Hepatocyte (in vitro differentiated cells): ENCODE data around the gene ANAPC10. TPM values are rescaled to one million over a fixed set of nuclear protein-coding genes. Genes with fewer than 3 reads are reported as not detected.

Source experiments
- DNase-seq: peaks from one replicate; pipeline ENCODE4 v3.0.0-alpha.2; 2016; ENCODE audit warnings: low spot score
- H2AFZ ChIP-seq: fragments of 200-600 bp; sonication (generic); 2 replicates; pipeline ENCODE4 v1.6.0; 2016; ENCODE audit warnings: antibody characterized with exemption, mild to moderate bottlenecking
- H3K27ac ChIP-seq: fragments of 200-600 bp; sonication (generic); 2 replicates; pipeline ENCODE4 v1.5.1; 2016; ENCODE audit warnings: mild to moderate bottlenecking
- H3K27me3 ChIP-seq: fragments of 200-600 bp; sonication (generic); 2 replicates; pipeline ENCODE4 v1.6.1; 2016
- H3K36me3 ChIP-seq: fragments of 200-600 bp; sonication (generic); replicated peaks from 2 replicates; pipeline ENCODE4 v1.5.1; 2016; ENCODE audit warnings: low read depth; ENCODE audit not compliant: insufficient read depth
- H3K4me1 ChIP-seq: fragments of 200-600 bp; sonication (generic); 2 replicates; pipeline ENCODE4 v1.5.1; 2016; ENCODE audit warnings: mild to moderate bottlenecking, moderate library complexity; ENCODE audit not compliant: insufficient read depth
- H3K4me2 ChIP-seq: fragments of 200-600 bp; sonication (generic); 2 replicates; pipeline ENCODE4 v1.6.0; 2016
- H3K4me3 ChIP-seq: fragments of 200-600 bp; sonication (generic); 2 replicates; pipeline ENCODE4 v1.5.1; 2016; ENCODE audit warnings: mild to moderate bottlenecking
- H3K79me2 ChIP-seq: fragments of 200-600 bp; sonication (generic); 2 replicates; pipeline ENCODE4 v1.6.0; 2017; ENCODE audit warnings: mild to moderate bottlenecking
- H3K9me2 ChIP-seq: fragments of 200-600 bp; sonication (generic); replicated peaks from 2 replicates; pipeline ENCODE4 v1.6.0; 2017; ENCODE audit warnings: mild to moderate bottlenecking; ENCODE audit not compliant: insufficient read depth
- H3K9me3 ChIP-seq: fragments of 200-600 bp; sonication (generic); 2 replicates; pipeline ENCODE4 v1.5.1; 2016; ENCODE audit warnings: low read depth, mild to moderate bottlenecking
- H4K20me1 ChIP-seq: fragments of 200-600 bp; sonication (generic); 2 replicates; pipeline ENCODE4 v1.6.0; 2016; ENCODE audit warnings: mild to moderate bottlenecking; ENCODE audit not compliant: insufficient read depth, poor library complexity, severe bottlenecking
- CTCF ChIP-seq: fragments of 200-600 bp; sonication (generic); IDR thresholded peaks from 2 replicates; pipeline ENCODE4 v1.5.1; 2016; ENCODE audit warnings: antibody characterized with exemption, mild to moderate bottlenecking; ENCODE audit not compliant: poor library complexity
- EZH2 ChIP-seq: fragments of 200-600 bp; sonication (generic); IDR thresholded peaks from 2 replicates; pipeline ENCODE4 v1.6.1; 2016; ENCODE audit warnings: antibody characterized with exemption, mild to moderate bottlenecking, borderline replicate concordance
- EZH2phosphoT487 ChIP-seq: fragments of 200-600 bp; sonication (generic); IDR thresholded peaks from one replicate; pipeline ENCODE4 v1.6.1; 2018; ENCODE audit warnings: antibody characterized with exemption, mild to moderate bottlenecking, low read depth, moderate library complexity; ENCODE audit not compliant: unreplicated experiment, severe bottlenecking
- WGBS: methylation state at CpG from one replicate; pipeline ENCODE4 v1.1.6; 2016; ENCODE audit warnings: low lambda C conversion rate; ENCODE audit errors: missing lambda C conversion rate; 5-methylcytosine and 5-hydroxymethylcytosine counted together
- polyA plus RNA-seq: library from polyadenylated mRNA; unstranded; fragments of >200 nt; fragmentation: Nextera tagmentation; extraction: Ambion mirVana; gene quantifications from 2 replicates; pipeline ENCODE4 v1.2.1, GENCODE V29; 2016
- total RNA-seq: library from RNA; depleted of rRNA; stranded (reverse); fragments of >200 nt; gene quantifications from 2 replicates; pipeline ENCODE4 v1.2.3, GENCODE V29; 2014

Gene ANAPC10
- total and polyA plus RNA-seq, 2 experiments from 2014 or later: 27.2 to 31.0 TPM

GRCh38 chr4:145090380-145090779 is 7.6 kb downstream of the ANAPC10 start:
- DNase-seq: no peak
- Histone ChIP-seq H3K4me1 (no peaks in the 10 kb centered on the region), H3K36me3 (no peaks in the 10 kb centered on the region), H3K79me2 (peaks cover 66% of the 10 kb centered on the region), H3K9me3 (peaks cover 12% of the 10 kb centered on the region), H4K20me1 (no peaks in the 10 kb centered on the region), H2AFZ (no peak overlapping the region), H3K27me3 (no peaks in the 10 kb centered on the region), H3K4me3 (no peak overlapping the region), H3K27ac (no peak overlapping the region), H3K4me2 (no peak overlapping the region), H3K9me2 (no peaks in the 10 kb centered on the region)
- WGBS: 94% methylated on average over 1 of the region's 1 CpG
- TF ChIP-seq CTCF (no peak), EZH2 (no peak), EZH2phosphoT487 (no peak)

- no peaks in the 10 kb centered on the region for H3K9me2 ChIP-seq
- peaks cover 16% of the 10 kb centered on the region for H3K79me2 ChIP-seq
- WGBS: 96% methylated on average over 1 of the region's 1 CpG
- no peaks in the 10 kb centered on the region for H3K36me3 ChIP-seq
- no peak overlapping the region for H3K4me2 ChIP-seq
- DNase-seq: no peak
- no peak overlapping the region for H2AFZ ChIP-seq
- no peaks in the 10 kb centered on the region for H3K27me3 ChIP-seq
- H3K9me3 ChIP-seq: no peaks in the 10 kb centered on the region
- no peak overlapping the region for H3K27ac ChIP-seq
- no peaks in the 10 kb centered on the region for H3K4me1 ChIP-seq
- H3K4me3 ChIP-seq: no peak overlapping the region
- no peak for TF ChIP-seq CTCF
- no peak for TF ChIP-seq EZH2phosphoT487
- no peaks in the 10 kb centered on the region for H4K20me1 ChIP-seq
Observed at GRCh38 chr4:145083891-145084605, 13.9 kb downstream of the ANAPC10 start.

- no peak for TF ChIP-seq EZH2phosphoT487
- TF ChIP-seq EZH2: no peak
- no peak for TF ChIP-seq CTCF
- no peaks in the 10 kb centered on the region for H3K27me3 ChIP-seq
- H3K4me1 ChIP-seq: no peaks in the 10 kb centered on the region
- H3K9me2 ChIP-seq: no peaks in the 10 kb centered on the region
- no peak overlapping the region for H3K4me2 ChIP-seq
- no peaks in the 10 kb centered on the region for H3K36me3 ChIP-seq
- H4K20me1 ChIP-seq: no peaks in the 10 kb centered on the region
- no peak overlapping the region for H2AFZ ChIP-seq
- 100% methylated on average over 1 of the region's 1 CpG for WGBS
- H3K4me3 ChIP-seq: no peak overlapping the region
- DNase-seq: no peak
- H3K79me2 ChIP-seq: peaks cover 27% of the 10 kb centered on the region
- H3K27ac ChIP-seq: no peak overlapping the region
- H3K9me3 ChIP-seq: no peaks in the 10 kb centered on the region
Observed at GRCh38 chr4:145081756-145082155, 16.2 kb downstream of the ANAPC10 start.
